ENCODE data around the gene CPSF4.

CPSF4 gene

GRCh38 chr7:99468336-99468918 lies 29.7 kb downstream of the CPSF4 start:
- peaks cover 24% of the 10 kb centered on the region for H3K4me1 Mint-ChIP-seq (ENCODE audit: low read depth)
- no peak for DNase-seq (ENCODE audit: low spot score)
- no peak overlapping the region for H3K4me3 Mint-ChIP-seq
- H3K36me3 Mint-ChIP-seq (ENCODE audit: low read depth): peaks cover 22% of the 10 kb centered on the region
- H3K9me3 Mint-ChIP-seq: no peaks in the 10 kb centered on the region
- H3K27me3 Mint-ChIP-seq (ENCODE audit: low read depth): no peaks in the 10 kb centered on the region
- no peak overlapping the region for H3K27ac Mint-ChIP-seq

GRCh38 chr7:99469381-99470065 lies 30.8 kb downstream of the CPSF4 start:
- Mint-ChIP-seq H3K27ac (no peak overlapping the region), H3K27me3 (ENCODE audit: low read depth) (no peaks in the 10 kb centered on the region), H3K4me1 (ENCODE audit: low read depth) (peaks cover 24% of the 10 kb centered on the region), H3K36me3 (ENCODE audit: low read depth) (peaks cover 16% of the 10 kb centered on the region), H3K9me3 (no peaks in the 10 kb centered on the region), H3K4me3 (peak overlapping the region; percentile 29)
- DNase-seq (ENCODE audit: low spot score): no peak

DNA sequence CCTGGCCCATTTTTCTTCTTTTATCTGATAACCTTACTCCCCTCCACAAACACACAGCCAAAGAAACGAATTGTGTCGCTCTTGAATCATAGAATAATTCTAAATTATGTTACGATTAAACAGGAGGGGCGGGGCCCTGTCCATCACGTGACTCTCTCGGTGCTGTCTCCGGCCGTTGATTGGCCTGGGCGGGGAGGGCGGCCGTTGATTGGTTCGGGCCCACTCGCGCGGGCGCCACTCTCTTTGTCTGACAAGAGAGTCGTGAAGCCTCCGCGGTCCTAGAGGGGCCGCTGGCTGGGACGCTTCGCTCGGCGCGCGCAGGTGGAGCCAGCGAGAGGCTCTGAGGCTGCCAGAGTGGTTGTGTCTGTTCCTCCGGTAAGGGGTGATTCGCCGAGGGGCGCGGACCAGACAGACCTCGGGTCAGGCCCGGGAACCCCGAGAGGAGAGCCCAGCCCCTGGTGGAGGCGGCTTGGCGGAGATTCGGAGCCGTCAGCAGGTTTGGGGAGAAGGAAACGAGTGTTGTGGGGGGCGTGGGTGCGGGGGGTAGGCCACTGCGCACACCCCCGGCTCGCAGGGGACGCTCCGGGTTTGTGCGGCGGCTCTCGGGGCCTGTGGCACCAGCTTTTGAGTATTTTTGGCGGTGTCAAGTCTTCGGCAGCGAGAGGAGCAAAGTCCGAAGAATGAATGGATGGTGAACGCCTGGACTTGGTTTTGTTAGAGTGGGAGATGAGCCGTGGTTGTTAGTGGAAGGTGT lies 34.0 kb downstream of the CPSF4 start, which contains the start of gene ZNF789:
Gene ZNF789, plus strand, starts transcription at position 330 of the 754 bp plus-strand sequence. CDS start 3,567 bp downstream, outside the sequence.
- peak within 1 kb of the TSS; percentile 96 for H3K27ac Mint-ChIP-seq
- peak; percentile 97 for DNase-seq (ENCODE audit: low spot score)
- peaks cover 30% of the 10 kb centered on the region for H3K4me1 Mint-ChIP-seq (ENCODE audit: low read depth)
- peak within 1 kb of the TSS; percentile 99 for H3K4me3 Mint-ChIP-seq
- peaks cover 20% of the 10 kb centered on the region for H3K36me3 Mint-ChIP-seq (ENCODE audit: low read depth)
- H3K9me3 Mint-ChIP-seq: no peaks in the 10 kb centered on the region
- no peaks in the 10 kb centered on the region for H3K27me3 Mint-ChIP-seq (ENCODE audit: low read depth)

DNA sequence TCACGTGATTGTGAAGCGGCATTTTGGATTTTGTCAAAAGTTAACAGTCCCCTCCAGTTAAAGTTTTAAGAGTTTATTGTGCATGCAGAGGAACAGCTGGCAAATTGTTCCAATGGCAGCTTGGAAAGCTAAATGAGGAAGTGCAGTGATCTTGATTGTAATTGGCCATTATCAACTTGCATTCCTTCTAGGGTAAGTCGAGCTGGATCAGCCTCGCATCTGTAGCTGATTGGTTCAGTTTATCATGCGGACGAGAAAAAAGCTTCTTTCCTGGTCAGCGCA lies 34.5 kb downstream of the CPSF4 start:
- Mint-ChIP-seq H3K36me3 (ENCODE audit: low read depth) (peaks cover 25% of the 10 kb centered on the region), H3K9me3 (no peaks in the 10 kb centered on the region), H3K4me3 (peak overlapping the region; percentile 99), H3K27ac (peak overlapping the region; percentile 96), H3K27me3 (ENCODE audit: low read depth) (no peaks in the 10 kb centered on the region), H3K4me1 (ENCODE audit: low read depth) (peaks cover 33% of the 10 kb centered on the region)
- DNase-seq (ENCODE audit: low spot score): no peak

DNA sequence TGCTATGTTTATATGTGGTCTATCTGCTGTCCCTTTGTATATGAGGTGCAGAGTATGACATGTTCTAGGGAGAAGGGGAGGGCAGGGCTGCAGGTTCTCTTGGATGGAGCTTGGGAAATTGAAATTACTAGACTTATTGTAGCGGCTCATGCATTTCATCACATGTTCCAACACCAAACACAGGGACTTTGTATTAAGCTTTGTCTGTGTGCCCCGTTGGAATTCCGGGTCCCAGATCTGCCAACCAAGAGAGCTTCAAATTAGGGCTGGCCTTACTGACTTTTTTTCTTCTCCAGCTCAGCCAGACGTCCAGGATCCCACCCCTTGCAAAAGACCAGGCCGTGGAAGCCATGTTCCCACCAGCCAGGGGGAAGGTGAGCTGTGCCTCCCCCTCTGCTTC lies 37.4 kb downstream of the CPSF4 start:
- Mint-ChIP-seq H3K36me3 (ENCODE audit: low read depth) (peaks cover 46% of the 10 kb centered on the region), H3K4me3 (no peak overlapping the region)

DNA sequence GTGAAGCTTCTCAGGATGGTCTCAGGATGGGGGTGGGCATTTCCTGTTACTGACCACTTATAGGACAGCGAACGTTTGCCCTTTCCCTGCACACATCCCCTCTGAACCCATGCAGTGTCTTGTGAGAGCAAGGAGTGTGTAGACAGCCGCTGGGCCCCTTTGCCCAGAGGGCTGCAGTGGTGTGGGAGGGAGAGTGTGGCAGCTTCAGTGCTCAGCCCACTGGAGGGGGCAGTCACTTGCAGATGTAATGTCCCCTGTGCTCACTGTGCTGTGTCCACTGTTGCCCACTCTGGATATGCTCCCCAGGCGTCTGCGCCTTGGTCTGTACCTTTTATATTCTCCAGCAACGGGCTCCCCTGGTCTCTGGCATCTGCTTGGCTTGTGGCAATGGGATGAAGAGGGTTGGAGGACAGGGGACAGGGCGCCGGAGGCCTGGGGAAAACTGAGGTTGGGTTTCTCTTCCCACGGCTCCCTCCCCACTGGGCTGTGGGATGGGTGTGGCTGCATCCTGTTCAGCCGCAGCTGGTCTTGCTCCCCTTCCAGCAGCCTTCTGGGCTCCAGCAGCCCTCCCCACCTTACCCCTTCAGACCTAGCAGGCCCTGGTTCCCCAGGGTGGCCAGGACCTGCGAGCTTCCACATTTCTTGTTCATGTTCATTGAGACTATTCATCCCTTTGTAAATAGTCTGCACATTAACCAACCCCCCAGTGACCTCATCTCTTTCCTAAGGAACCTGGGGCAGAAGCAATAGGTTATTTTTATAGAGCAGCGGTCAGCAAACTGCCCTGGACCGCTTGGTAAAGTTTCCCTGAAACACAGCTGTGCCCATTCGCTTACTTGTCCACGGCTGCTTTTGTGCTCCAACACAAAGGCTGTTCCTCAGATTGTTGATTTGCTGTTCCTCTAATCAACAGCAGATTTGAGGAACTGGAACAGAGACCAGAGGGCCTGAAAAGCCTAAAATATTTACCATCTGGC lies 40.0 kb downstream of the CPSF4 start:
- Mint-ChIP-seq H3K9me3 (no peaks in the 10 kb centered on the region), H3K27me3 (ENCODE audit: low read depth) (no peaks in the 10 kb centered on the region), H3K36me3 (ENCODE audit: low read depth) (peaks cover 52% of the 10 kb centered on the region), H3K4me3 (peak overlapping the region; percentile 54), H3K4me1 (ENCODE audit: low read depth) (peaks cover 36% of the 10 kb centered on the region), H3K27ac (peak overlapping the region; percentile 69)
- DNase-seq (ENCODE audit: low spot score): no peak

More for the DNA sequence above, 37.4 kb downstream of the CPSF4 start:
- Mint-ChIP-seq H3K4me1 (ENCODE audit: low read depth) (peaks cover 41% of the 10 kb centered on the region), H3K27me3 (ENCODE audit: low read depth) (no peaks in the 10 kb centered on the region), H3K27ac (no peak overlapping the region), H3K9me3 (no peaks in the 10 kb centered on the region)
- DNase-seq (ENCODE audit: low spot score): no peak

DNA sequence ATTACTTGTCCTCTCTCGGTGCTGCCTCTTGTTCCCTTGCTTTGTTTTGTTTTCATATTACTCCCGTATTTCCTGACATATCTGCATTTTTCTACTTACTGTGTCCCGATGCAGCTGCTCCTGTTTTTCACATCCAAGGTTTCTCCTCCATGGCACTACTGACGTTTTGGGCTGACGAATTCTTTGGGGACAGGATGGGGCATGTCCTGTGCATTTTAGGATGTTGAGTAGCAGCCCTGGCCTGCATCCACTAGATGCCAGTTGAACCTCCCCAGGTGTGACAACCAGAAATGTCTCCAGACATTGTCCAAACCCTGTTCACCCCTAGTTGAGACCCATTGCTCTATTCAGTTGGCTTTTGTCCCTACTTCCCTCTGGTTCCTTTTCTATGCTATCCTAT lies 46.4 kb downstream of the CPSF4 start:
- DNase-seq (ENCODE audit: low spot score): no peak
- Mint-ChIP-seq H3K4me3 (no peak overlapping the region), H3K36me3 (ENCODE audit: low read depth) (peaks cover 66% of the 10 kb centered on the region), H3K27me3 (ENCODE audit: low read depth) (no peaks in the 10 kb centered on the region), H3K9me3 (peaks cover 13% of the 10 kb centered on the region), H3K4me1 (ENCODE audit: low read depth) (peaks cover 2% of the 10 kb centered on the region), H3K27ac (no peak overlapping the region)

DNA sequence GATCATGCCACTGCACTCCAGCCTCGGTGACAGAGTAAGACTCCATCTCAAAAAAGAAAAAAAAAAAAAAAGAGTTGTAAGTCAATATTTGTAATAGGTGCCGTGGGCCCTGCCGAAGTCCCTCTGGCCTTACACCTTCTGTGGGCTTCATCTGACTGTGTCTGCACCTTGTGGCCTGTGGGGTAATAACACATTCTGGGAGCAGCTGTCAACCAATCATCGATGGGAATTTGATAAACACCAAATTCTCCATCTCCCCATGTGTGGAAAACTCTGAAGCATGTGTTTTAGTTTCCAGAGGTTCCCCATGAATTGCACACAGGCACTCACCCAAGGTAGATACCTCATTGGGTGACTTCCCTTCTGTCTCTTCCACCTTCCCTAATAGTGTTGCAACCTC lies 50.5 kb downstream of the CPSF4 start:
- Mint-ChIP-seq H3K9me3 (peaks cover 39% of the 10 kb centered on the region), H3K27ac (no peak overlapping the region), H3K36me3 (ENCODE audit: low read depth) (peaks cover 74% of the 10 kb centered on the region), H3K4me3 (no peak overlapping the region), H3K27me3 (ENCODE audit: low read depth) (no peaks in the 10 kb centered on the region), H3K4me1 (ENCODE audit: low read depth) (no peaks in the 10 kb centered on the region)
- no peak for DNase-seq (ENCODE audit: low spot score)

- Mint-ChIP-seq H3K36me3 (ENCODE audit: low read depth) (peaks cover 74% of the 10 kb centered on the region), H3K4me1 (ENCODE audit: low read depth) (no peaks in the 10 kb centered on the region), H3K27ac (no peak overlapping the region), H3K27me3 (ENCODE audit: low read depth) (no peaks in the 10 kb centered on the region), H3K4me3 (no peak overlapping the region), H3K9me3 (peaks cover 38% of the 10 kb centered on the region)
- no peak for DNase-seq (ENCODE audit: low spot score)
Observed at GRCh38 chr7:99490878-99491277, 52.1 kb downstream of the CPSF4 start.

- peaks cover 10% of the 10 kb centered on the region for H3K4me1 Mint-ChIP-seq (ENCODE audit: low read depth)
- H3K9me3 Mint-ChIP-seq: peaks cover 43% of the 10 kb centered on the region
- no peak overlapping the region for H3K4me3 Mint-ChIP-seq
- H3K36me3 Mint-ChIP-seq (ENCODE audit: low read depth): peaks cover 76% of the 10 kb centered on the region
- H3K27ac Mint-ChIP-seq: no peak overlapping the region
- H3K27me3 Mint-ChIP-seq (ENCODE audit: low read depth): no peaks in the 10 kb centered on the region
- no peak for DNase-seq (ENCODE audit: low spot score)
Observed at GRCh38 chr7:99493823-99494222, 55.1 kb downstream of the CPSF4 start.

GRCh38 chr7:99497766-99498545 lies 59.2 kb downstream of the CPSF4 start:
- Mint-ChIP-seq H3K9me3 (peaks cover 23% of the 10 kb centered on the region), H3K36me3 (ENCODE audit: low read depth) (peaks cover 66% of the 10 kb centered on the region), H3K27me3 (ENCODE audit: low read depth) (no peaks in the 10 kb centered on the region), H3K4me1 (ENCODE audit: low read depth) (peaks cover 18% of the 10 kb centered on the region), H3K27ac (peak overlapping the region; percentile 54), H3K4me3 (peak overlapping the region; percentile 95)
- no peak for DNase-seq (ENCODE audit: low spot score)

- Mint-ChIP-seq H3K9me3 (peaks cover 19% of the 10 kb centered on the region), H3K4me3 (peak overlapping the region; percentile 95), H3K27ac (peak overlapping the region; percentile 86), H3K36me3 (ENCODE audit: low read depth) (peaks cover 60% of the 10 kb centered on the region), H3K27me3 (ENCODE audit: low read depth) (no peaks in the 10 kb centered on the region), H3K4me1 (ENCODE audit: low read depth) (peaks cover 20% of the 10 kb centered on the region)
- DNase-seq (ENCODE audit: low spot score): no peak
Observed at GRCh38 chr7:99498546-99498944, 59.8 kb downstream of the CPSF4 start.

DNA sequence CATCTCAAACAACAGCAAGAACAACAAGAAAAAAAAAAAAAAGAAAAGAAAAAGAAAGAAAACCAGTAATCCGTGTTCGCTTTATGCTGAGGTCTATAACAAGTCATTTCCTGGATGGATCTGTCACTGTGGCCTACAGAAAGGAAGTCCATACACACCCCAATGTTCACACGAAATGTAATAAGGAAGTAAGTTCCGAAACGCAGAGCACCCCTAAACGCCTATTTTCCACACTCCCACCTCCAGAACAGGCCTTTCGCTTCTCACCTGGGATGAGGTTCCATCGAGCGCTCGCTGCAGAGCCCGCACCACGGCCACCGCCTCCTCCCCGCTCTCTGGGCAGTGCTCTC lies 60.6 kb downstream of the CPSF4 start:
- DNase-seq (ENCODE audit: low spot score): no peak
- peak overlapping the region; percentile 99 for H3K27ac Mint-ChIP-seq

More for the DNA sequence above, 60.6 kb downstream of the CPSF4 start:
- Mint-ChIP-seq H3K27me3 (ENCODE audit: low read depth) (no peaks in the 10 kb centered on the region), H3K9me3 (peaks cover 11% of the 10 kb centered on the region), H3K4me3 (peak overlapping the region; percentile 95), H3K36me3 (ENCODE audit: low read depth) (peaks cover 52% of the 10 kb centered on the region), H3K4me1 (ENCODE audit: low read depth) (peaks cover 20% of the 10 kb centered on the region)

Data from T-helper 2 cell treated with Interferon-gamma antibody and Interleukin-4, amounts not matched to agents 5 μg/mL and 100 μg/mL, for 36 hours (primary cell).